C4-2B (cell line): ENCODE measurements around the gene TMPRSS2.

Experiments used
- H3K27ac ChIP-seq: fragments of 450-650 bp; 2 replicates; pipeline ENCODE4 v1.5.1; 2017
- CTCF ChIP-seq: fragments of 450-650 bp; conservative IDR thresholded peaks from 2 replicates; pipeline ENCODE4 v1.5.1; 2017; ENCODE audit warnings: mild to moderate bottlenecking
- ZFX ChIP-seq: fragments of 450-650 bp; IDR thresholded peaks from 2 replicates; pipeline ENCODE4 v1.6.1; 2017

The TMPRSS2 gene

GRCh38 chr21:41460578-41461527 lies 47.1 kb downstream of the TMPRSS2 start:
- no peak overlapping the region for H3K27ac ChIP-seq
- TF ChIP-seq ZFX (no peak), CTCF (peak; percentile 87)

- H3K27ac ChIP-seq, result peak overlapping the region; percentile 8; the same call in 1 of the 2 replicates
- TF ChIP-seq ZFX (no peak), CTCF (no peak)
These were observed 47.9 kb downstream of the TMPRSS2 start for GRCh38 chr21:41459884-41460534.

- no peak overlapping the region for H3K27ac ChIP-seq
- no peak for TF ChIP-seq CTCF
- TF ChIP-seq ZFX, result no peak
These were observed 49.4 kb downstream of the TMPRSS2 start for GRCh38 chr21:41458559-41458958.

DNA sequence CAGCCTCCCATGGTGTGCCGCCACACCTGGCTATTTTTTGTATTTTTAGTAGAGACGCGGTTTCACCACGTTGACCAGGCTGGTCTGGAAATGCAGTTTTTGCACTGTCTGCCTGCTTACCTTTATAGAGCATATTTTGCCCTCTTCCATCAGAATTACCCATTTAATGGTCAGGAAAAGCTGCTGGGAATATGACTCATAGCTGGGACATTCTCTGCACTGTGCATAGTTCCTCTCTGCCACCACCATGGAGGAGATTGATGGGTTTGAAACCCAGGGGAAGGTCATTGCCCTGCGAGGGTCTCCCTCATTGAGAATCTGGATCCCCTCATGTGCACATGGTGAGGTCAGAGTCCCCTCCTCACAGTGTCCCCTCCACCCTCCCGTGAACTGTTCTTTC lies 49.8 kb downstream of the TMPRSS2 start:
- TF ChIP-seq ZFX, result no peak
- no peak overlapping the region for H3K27ac ChIP-seq

GRCh38 chr21:41453761-41454160 lies 54.2 kb downstream of the TMPRSS2 start:
- no peak overlapping the region for H3K27ac ChIP-seq
- no peak for TF ChIP-seq CTCF

GRCh38 chr21:41453198-41453597 lies 54.8 kb downstream of the TMPRSS2 start:
- H3K27ac ChIP-seq, result no peak overlapping the region
- TF ChIP-seq ZFX, result no peak
- no peak for TF ChIP-seq CTCF

- no peak overlapping the region for H3K27ac ChIP-seq
- TF ChIP-seq ZFX (no peak), CTCF (no peak)
These were observed 55.9 kb downstream of the TMPRSS2 start for GRCh38 chr21:41451753-41452676.
